ENCODE data around the gene KRT1.

The KRT1 gene

GRCh38 chr12:52691076-52691840 lies 11.1 kb upstream of the KRT1 start:
- Histone ChIP-seq H3K27me3 (ENCODE audit: low read length) (no peaks in the 10 kb centered on the region), H3K9me2 (replicated peaks; ENCODE audit: insufficient read depth, low read length) (no peaks in the 10 kb centered on the region), H3K9ac (ENCODE audit: low read length) (no peak overlapping the region), H3K9me3 (ENCODE audit: insufficient read depth, low read length) (no peaks in the 10 kb centered on the region), H3F3A (ENCODE audit: insufficient read depth) (no peaks in the 10 kb centered on the region), H3K79me2 (ENCODE audit: insufficient read depth, low read length) (no peaks in the 10 kb centered on the region), H3K36me3 (ENCODE audit: low read length) (no peaks in the 10 kb centered on the region), H3K27ac (ENCODE audit: low read depth, low read length) (no peak overlapping the region), H3K4me3 (ENCODE audit: insufficient read depth, low read length, poor library complexity, severe bottlenecking) (no peak overlapping the region), H2AFZ (ENCODE audit: low read depth, low read length, severe bottlenecking) (no peak overlapping the region), H3K4me2 (ENCODE audit: low read depth, low read length, poor library complexity, severe bottlenecking) (no peak overlapping the region), H4K20me1 (ENCODE audit: low read depth, low read length) (no peaks in the 10 kb centered on the region)
- TF ChIP-seq EZH2phosphoT487 (conservative IDR thresholded peaks at IDR 0.05; ENCODE audit: low read length) = no peak
- no peak for TF ChIP-seq CTCF (IDR thresholded peaks at IDR 0.05; ENCODE audit: insufficient read depth, low read length, poor library complexity, severe bottlenecking)

- no peak overlapping the region for H3K27ac ChIP-seq (ENCODE audit: low read depth, low read length)
- H3K36me3 ChIP-seq (ENCODE audit: low read length) = no peaks in the 10 kb centered on the region
- no peaks in the 10 kb centered on the region for H4K20me1 ChIP-seq (ENCODE audit: low read depth, low read length)
- H3K27me3 ChIP-seq (ENCODE audit: low read length) = no peaks in the 10 kb centered on the region
- H3F3A ChIP-seq (ENCODE audit: insufficient read depth) = no peaks in the 10 kb centered on the region
- no peak overlapping the region for H3K9ac ChIP-seq (ENCODE audit: low read length)
- no peaks in the 10 kb centered on the region for H3K9me3 ChIP-seq (ENCODE audit: insufficient read depth, low read length)
- H3K4me2 ChIP-seq (ENCODE audit: low read depth, low read length, poor library complexity, severe bottlenecking) = no peak overlapping the region
- TF ChIP-seq CTCF (IDR thresholded peaks at IDR 0.05; ENCODE audit: insufficient read depth, low read length, poor library complexity, severe bottlenecking) (no peak), EZH2phosphoT487 (conservative IDR thresholded peaks at IDR 0.05; ENCODE audit: low read length) (no peak)
- H2AFZ ChIP-seq (ENCODE audit: low read depth, low read length, severe bottlenecking) = no peak overlapping the region
- H3K79me2 ChIP-seq (ENCODE audit: insufficient read depth, low read length) = no peaks in the 10 kb centered on the region
- no peak overlapping the region for H3K4me3 ChIP-seq (ENCODE audit: insufficient read depth, low read length, poor library complexity, severe bottlenecking)
- no peaks in the 10 kb centered on the region for H3K9me2 ChIP-seq (replicated peaks; ENCODE audit: insufficient read depth, low read length)
Measured at GRCh38 chr12:52690351-52691075, 10.3 kb upstream of the KRT1 start.

GRCh38 chr12:52689936-52690335 lies 9.7 kb upstream of the KRT1 start:
- H3K9ac ChIP-seq (ENCODE audit: low read length) = no peak overlapping the region
- no peak overlapping the region for H3K4me3 ChIP-seq (ENCODE audit: insufficient read depth, low read length, poor library complexity, severe bottlenecking)
- H4K20me1 ChIP-seq (ENCODE audit: low read depth, low read length) = no peaks in the 10 kb centered on the region
- TF ChIP-seq EZH2phosphoT487 (conservative IDR thresholded peaks at IDR 0.05; ENCODE audit: low read length) (no peak), CTCF (IDR thresholded peaks at IDR 0.05; ENCODE audit: insufficient read depth, low read length, poor library complexity, severe bottlenecking) (no peak)
- no peaks in the 10 kb centered on the region for H3K79me2 ChIP-seq (ENCODE audit: insufficient read depth, low read length)
- H2AFZ ChIP-seq (ENCODE audit: low read depth, low read length, severe bottlenecking) = no peak overlapping the region
- no peaks in the 10 kb centered on the region for H3K9me3 ChIP-seq (ENCODE audit: insufficient read depth, low read length)
- H3K9me2 ChIP-seq (replicated peaks; ENCODE audit: insufficient read depth, low read length) = no peaks in the 10 kb centered on the region
- H3K27ac ChIP-seq (ENCODE audit: low read depth, low read length) = no peak overlapping the region
- no peaks in the 10 kb centered on the region for H3F3A ChIP-seq (ENCODE audit: insufficient read depth)
- H3K4me2 ChIP-seq (ENCODE audit: low read depth, low read length, poor library complexity, severe bottlenecking) = no peak overlapping the region
- no peaks in the 10 kb centered on the region for H3K27me3 ChIP-seq (ENCODE audit: low read length)
- H3K36me3 ChIP-seq (ENCODE audit: low read length) = no peaks in the 10 kb centered on the region

Measured in SU-DHL-6 (cell line).